Inflammatory macrophage treated with lipopolysaccharide for 1 hour (primary cell): ENCODE data around the gene SMAD7.

Experiments
- DNase-seq, 2 donors: peaks; one replicate each; pipeline ENCODE4 v3.0.0-alpha.2; 2020 to 2022

The SMAD7 gene

DNA sequence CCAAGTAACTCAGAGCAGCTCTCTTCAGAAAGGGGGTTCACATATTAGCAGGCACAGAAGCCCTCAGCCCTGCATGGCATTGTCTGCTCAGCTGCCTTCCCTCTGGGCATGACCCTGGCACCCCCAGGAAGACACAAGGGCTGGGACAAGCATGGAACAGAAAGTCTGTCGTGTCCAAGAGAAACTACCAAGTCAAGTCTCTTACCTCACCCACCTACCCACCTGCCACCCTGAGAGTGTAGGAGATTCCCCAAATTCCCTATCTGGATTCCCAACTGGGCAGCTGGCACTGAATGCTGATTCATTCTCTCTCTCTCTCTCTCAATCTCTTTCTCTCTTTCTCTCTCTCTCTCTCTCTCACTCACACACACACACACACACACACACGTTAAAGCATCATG is 21.6 kb downstream of the SMAD7 start:
- DNase-seq: no peak

DNA sequence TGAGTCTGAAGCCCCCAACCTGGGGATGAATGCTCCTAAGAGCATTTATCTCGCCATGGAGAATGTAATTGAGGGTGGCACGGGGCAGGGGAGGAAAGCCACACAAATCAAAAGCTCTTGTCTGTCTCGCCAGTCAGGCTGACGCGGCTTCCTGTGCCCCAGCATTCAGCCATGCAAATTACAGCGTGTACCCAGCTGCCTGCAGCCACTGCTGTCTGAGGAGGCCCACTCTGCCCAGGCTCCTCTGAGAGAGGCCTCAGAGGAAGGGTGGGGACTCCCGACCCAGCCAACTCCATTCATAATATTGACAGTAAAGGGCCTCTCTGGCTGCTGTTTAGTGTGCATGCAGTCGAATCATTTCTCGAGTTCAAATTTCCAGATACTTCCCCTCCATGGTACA is 22.0 kb downstream of the SMAD7 start:
- DNase-seq: no peak

DNA sequence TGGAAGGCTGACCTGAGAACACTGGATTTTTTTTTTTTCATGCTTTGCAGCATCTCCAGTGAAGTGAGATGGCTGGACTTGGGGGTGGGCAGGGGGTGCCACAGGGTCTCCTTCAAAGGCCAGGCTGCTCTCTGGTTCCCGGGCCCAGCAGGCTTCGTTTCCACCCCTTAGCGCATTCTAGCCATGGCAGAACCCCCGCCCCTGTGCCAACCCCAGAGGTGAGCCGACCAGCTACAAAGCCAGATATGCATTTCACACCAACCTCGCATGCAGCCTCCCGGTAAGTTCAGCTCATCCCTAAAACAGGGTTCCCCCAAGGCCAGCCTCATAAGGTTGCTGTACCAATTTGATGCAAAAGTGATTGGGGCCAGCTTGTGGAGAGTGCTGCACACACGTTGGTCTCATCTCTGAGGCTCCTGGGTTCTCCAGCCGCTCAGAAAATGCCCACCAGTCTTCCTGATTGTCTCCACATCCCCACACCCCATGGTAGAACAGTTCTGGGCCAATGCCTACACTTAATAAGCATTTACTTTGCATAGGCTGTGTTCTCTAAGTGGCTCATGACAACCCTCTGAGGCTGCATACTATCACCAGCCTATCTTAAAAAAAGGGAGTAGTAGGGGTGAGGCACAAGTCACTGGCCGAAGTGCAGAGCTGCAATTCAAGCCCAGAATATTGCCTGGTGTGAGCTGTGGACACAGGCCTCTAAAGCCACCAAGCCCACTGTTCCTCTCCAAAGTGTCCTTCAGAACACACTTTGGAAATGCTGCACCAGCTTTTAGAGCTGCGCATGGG is 23.3 kb downstream of the SMAD7 start:
- DNase-seq: no peak

DNA sequence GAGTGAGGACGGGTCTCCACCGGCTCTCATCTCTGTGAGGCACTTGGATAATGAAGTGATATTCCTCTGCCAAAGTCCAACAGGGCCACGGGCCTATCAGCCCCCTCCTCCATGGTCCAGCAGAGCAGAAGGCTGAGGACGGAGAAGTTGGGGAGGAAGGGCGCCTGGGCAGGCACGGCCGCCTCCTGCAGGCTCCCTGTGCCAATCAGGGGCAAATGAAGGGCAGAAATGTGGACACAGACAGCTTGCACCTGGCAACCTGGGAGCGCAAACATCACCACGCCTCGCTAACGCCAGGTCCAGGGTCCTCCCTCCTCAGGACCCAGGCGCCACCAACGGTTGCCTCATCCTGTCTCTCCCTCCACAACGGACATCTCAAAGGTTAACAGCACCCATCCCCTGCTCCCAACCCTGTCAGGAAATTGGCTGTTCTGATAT is 24.3 kb downstream of the SMAD7 start:
- no peak for DNase-seq

DNA sequence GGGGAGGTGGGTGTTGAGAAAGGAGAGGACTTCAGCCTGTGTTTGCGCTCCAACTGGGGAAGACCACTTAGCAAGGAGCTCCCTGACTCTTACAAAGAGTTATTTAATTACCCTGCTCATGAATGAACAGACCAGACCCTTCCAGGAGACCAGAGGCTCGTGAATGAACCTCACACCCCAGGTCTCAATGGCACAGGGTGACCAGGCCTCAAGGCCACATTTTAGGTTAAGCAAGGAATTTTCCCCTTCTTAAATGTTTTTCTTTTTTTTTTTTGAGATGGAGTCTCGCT is 25.3 kb downstream of the SMAD7 start:
- no peak for DNase-seq

DNA sequence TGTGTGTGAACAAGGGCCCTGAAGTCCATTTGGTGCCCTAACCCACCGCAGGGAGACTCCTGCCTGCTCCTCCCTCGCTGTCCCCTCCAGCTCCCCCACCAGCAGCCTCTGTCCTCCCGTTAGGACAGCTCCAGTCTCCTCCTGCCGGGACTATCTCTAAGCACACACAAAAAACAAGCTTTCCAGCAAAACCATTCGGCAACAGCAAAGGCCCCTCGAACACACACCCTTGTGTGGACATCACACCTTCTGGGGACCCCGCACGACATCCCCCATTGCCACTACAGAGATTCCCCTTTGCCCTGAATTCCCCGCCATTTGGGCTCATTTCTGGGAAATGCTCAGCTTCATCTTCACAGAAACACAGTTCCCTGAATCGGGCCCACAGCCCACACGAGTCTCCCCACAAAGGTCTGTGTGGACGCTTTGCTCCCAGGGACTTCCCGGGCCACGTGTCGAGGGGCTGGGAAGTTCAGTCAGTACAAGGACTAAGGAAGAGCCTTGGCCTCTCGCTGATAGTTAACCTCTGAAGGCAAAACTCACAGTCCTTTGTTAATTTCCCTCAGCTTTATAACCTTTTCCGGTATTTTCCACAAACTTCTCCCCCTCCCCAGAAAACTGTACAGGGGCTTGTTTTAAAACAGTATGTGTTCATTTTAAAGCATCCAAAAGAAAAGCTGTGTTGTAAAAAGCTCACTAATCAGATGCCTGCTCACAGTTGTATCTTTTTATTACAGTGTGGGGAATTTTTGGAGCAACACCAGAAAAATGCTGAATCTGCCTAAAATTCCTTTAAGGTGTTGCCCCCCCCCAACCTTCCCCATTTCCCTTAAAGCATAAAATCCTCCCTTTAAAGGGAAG is 25.9 kb downstream of the SMAD7 start:
- DNase-seq: peak; percentile 71 to 85

DNA sequence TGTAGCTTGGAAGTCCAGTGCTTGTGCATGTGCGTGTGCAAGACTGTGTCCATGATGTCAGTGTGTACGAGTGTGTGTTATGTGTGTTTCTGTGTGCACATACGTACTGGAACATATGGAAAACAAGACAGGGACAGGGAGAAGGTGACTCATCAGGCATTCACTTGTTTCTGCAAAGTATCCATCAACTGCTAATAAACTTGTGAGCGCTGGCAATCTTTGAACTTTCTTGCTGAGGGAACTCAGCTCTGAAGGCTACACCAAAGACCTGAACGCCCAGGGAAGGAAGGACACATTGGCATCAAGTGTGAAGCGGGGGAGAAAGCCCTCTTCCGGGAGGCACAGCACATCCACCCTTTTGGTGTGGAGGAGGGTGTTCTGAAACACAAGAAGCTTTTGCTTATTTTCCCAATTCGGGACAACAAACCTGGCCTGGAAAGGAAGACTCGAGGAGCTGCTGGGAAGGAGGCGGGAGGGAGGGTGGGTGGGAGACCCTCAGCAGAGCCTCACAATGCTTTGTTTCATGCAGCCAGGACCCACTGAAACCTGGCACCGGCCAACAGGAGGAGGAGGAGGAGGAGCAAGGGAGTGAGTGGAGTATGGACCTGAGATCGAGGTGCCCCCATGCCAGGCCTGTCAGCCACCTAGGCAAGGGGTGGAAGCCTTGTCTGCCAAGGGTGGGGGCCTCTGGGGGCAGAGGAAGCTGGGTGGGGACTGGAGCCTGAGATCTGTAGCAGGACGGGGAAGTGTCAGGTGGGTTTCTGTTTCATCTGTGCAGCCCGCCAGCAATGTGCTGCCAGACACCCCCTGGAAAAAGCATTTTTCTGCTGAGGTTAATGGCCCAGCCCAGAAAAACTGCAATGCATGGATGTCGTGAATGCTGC is 26.8 kb downstream of the SMAD7 start:
- no peak for DNase-seq

DNA sequence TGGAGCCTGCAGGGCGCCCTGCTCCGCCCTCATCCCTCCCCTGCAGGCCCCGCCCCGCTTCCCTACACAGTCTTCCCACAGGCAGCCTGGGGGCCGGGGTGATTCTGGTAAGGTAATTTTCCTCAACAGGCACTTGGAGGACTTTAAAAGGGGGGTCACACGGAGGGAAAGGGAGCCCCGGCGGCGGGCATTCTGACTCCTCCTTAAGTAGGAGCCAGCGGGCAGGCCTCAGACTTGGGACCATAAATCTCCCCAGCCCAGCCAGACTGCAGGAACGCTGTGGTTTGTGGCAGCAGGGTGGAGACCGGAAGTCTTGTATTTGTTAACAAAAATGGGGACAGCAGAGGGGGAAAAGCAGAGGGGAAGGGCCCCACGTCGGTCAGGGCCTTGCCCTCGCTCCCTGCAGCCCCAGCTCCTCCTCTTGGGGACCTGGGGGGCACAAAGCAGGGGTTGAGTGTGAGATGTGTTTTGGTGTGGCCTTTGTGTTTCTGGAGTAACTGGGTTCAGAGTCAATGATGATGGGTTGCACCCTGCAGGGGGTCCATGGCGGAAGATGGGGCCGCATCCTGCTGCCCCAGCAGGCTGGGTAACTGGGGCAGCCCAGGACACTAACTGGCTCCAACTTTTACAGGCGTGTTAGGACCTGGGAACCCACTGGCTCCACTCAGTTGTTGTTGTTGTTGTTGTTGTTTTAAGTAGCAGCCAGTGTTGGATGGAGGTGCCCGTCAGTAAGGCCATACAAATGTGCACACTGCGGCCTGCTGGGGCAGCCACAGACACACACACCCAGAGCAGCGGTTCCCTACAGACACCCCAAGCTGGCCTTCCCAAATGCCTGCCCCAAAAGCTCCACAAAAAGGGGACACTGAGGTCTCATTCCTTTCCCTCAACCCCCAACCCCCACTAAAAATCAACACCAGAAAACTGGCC is 27.7 kb downstream of the SMAD7 start:
- DNase-seq: peak in 1 of 2 donors; percentile 53

DNA sequence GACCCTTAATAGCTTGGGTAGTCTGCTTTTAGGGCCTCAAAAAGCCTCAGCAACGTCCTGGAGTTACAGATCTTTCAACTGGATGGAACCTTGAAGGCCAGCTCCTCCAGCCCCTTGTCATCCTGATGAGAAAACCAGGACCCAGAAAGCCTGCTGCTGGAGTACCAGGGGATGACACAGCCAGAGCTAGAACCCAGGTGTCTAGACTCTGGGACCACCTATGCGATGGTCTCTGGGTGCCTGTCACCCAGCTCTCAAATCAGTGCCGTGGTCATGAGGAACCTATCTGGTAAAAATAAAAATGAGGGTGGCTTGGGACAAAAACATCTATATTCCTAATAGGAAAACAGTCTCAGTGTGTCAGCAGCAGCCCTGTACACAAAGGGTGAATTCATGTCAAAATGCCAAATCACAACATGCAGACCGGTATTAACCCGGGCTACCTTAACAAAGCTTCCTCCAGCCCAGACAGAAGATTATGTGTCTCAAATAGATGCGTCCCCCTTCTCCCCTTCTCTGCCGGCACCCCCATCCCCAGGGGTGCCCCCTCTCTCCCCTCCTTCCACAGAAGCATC is 28.5 kb downstream of the SMAD7 start:
- no peak for DNase-seq

DNA sequence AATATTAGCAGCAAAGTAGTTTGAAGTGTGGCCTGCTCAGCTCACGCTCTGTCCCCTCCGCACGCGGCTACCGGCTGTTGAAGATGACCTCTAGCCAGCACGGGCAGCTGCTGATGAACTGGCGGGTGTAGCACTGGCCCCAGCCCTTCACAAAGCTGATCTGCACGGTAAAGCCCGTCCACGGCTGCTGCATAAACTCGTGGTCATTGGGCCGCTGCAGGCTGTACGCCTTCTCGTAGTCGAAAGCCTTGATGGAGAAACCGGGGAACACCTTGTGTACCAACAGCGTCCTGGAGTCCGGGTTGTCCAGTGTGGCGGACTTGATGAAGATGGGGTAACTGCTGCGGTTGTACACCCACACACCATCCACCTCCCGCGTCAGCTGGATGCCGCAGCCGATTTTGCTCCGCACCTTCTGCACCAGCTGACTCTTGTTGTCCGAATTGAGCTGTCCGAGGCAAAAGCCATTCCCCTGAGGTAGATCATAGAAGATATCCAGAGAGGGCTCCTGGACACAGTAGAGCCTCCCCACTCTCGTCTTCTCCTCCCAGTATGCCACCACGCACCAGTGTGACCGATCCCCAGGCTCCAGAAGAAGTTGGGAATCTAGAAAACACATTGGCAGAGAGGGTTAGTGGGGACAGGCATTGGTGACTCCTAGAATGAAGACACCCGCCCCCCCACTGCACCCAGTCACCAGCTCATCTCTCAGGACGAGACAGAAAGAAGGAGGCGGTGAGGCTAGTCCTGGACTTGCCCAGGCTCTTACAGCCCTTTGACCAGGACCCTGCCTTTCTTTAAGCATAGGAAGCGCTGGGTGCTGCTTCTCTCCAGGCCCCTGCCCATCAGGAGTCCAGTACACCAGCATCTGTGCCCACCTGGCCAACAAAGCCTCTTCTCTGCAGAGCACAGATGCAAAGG is 29.2 kb downstream of the SMAD7 start:
- peak in 1 of 2 donors; percentile 28 for DNase-seq

DNA sequence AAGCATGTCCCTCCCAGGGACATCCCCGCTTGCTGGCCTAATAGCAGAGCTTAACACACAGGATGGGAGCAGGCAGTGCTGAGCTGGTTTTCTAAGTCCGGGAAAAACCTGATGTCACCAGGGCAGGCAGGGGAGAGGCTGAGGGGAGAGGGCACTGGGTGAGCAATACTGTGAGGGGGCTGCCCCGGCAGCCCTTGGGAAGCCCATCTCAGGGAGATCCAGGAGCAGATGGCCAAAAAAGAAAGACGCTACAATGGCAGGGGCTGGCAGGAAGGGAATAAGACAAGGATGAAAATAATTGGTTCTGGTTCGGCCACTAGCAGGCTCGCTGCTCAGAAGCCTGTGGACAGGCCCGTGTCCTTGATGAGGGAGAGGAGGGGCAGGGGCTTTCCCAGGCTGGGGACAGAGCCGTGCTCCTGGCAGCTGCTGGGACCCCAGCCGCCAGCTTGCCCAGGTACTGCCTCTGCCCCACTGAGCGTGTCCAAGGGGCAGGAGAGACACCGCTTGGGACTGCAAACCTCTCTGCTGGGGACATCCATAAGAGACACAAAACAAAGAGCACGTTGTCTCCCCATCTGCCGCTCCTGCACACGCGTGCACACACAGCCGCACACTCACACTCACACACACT is 30.2 kb downstream of the SMAD7 start:
- DNase-seq: no peak

DNA sequence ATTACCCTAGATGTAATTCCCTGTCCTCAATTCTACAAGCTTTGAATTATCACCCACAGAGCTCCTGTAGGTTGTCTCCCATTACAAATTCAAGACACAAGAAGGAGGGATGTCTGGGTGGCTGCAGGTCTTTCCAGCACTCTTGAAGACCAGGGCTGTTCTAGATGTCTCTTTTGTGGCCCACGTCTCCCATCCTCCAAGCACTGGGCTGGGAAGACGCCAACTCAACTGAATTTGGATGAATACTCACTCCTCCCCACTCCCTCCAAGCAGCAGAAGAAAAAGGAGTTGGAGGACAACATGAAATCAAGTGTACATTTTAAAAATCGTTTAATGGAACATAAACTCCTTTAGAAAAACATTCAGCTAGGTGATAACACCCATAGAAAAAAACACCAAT is 31.2 kb downstream of the SMAD7 start:
- no peak for DNase-seq

DNA sequence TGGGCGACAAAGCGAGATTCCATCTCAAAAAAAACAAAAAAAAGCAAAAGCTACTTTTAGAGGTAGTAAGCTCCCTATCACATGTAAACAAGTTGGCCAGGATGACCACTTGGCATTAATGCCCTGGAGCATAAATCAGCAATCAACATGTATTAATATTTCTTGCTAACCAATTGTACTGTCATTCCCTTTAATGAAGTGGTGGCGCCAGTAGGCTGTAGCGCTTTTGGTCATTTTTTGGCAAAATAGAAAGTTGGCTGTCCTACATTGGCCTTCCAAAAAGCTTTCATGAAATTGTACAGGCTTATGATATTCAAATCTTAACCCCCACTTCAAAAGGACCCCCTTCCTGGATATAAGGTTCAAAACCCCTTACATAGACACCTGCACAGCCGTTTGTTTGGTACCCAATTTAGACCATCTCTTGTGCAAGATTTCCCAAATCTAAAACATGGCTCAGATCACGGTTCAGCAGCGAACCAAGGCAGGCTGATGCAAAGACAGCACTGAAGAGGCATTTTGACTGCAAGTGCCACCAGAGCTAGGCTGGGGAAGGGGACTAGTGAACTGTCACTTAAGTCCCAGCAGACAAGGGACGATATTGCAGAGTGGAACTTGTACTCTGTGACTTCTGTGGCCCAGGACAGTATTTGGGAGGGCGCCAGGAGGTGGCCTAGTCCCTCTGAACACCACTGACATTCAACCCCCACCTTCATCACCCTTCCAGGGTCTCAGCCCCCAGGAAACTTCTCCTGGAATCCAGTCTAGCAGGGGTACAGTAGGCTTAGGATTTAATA is 31.9 kb downstream of the SMAD7 start:
- no peak for DNase-seq

DNA sequence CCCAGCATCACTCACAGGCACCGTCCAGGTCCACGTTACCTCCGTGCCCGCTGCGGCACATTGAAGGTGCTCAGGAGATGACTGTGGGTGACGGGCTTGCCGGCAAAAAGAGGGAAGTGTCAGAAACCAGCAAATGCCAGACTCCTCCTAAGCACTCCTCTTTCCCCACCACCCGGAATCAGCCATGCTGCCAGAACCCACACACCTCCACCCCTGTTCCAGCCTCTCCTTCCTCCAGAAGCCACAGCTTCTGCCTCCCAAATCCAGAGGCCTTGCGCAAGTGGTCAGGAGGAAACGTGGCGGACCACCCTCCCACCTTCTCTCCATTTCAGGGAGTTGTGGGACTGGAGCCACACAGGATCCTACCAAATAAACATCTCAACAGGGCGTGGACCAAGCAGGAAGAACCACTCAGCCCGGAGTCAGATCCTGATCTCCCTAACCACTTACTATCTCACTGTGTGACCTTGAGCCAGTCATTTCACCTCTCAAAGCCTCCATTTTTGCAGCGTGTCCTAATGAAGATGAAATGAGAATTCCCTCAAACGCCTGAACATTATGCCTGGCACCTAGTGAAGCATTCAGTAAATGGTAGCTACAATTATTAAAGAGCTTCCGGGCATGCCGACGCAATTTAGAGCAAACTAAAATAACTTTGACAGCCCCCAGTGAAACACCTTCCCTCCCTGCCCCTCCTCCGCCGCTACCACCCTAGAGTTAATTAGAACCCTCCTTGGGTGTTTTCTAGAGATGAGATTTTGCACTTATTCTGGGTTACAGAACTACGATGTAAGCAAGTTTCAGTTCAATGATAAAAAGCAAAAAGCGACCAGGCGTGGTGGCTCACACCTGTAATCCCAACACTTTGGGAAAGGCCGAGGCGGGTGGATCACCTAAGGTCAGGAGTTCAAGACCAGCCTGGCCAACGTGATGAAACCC is 32.9 kb downstream of the SMAD7 start:
- DNase-seq: peak in 1 of 2 donors; percentile 47

DNA sequence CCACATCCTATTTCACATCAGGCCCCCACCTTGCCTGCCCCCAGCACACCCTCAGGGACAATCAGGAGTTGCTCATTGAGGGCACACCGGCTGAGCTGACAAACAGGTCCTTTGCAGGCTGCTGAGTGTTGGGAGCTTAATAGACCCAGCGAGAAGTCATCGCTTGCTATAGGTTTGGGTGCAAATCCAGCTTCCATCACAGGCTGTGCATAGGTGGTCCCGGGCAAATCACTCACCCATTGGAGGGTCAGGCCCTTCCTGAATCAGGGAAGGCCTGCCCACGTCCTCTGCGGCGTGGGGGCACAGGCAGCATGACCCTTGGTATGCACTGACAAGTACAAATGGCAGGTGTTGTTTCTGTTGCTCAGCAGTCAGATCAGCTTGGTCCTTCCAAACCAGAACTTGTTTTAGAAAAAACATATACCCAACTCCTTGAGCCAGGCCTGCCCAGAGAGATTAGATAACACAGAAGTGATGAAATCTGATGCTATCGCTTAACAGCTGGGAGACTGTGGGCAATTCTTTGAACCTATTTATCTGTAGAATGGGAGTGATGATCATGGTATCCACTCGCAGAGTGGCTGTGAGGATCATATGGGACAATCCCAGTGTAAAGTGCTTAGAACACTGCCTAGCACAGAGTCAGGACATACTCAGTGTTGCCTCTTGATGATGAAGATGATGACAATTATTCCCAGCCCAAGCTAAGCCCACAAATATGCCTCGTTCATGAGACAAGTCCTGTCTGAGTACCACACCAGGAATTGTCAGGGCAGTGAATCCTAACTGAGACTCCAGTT is 34.9 kb downstream of the SMAD7 start:
- no peak for DNase-seq

DNA sequence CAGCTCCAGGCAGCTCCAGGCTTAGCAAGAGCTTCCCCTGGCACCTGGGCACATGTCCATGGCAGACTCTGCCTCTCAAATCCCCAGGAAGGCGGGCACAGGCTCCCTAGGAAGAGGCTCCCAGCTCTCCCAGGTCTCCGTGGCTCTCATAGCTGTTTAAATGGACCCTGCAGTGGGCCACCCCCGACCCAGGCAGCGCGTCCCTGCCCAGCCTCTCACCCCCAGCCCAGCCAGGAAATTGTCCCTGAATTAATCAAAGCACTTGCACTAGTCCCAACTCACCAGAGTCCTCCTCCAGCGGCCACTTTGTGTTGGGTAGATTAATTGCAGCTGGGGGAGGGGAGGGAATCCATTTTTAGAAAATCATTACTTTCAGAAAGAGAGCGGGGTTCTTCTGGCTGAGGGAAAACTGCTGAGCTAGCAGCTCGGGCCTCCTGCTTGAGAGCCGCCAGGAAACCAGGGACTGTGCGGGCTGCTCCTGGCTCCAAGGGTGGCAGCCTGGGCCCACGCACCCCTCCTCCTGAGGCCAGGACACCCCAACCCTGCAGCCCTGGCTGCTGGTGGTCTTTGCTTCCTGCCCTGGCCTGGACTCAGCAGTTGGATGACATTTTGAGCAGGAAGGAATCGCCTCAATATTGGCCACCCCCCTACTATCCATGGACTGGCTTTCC is 36.0 kb downstream of the SMAD7 start:
- no peak for DNase-seq

DNA sequence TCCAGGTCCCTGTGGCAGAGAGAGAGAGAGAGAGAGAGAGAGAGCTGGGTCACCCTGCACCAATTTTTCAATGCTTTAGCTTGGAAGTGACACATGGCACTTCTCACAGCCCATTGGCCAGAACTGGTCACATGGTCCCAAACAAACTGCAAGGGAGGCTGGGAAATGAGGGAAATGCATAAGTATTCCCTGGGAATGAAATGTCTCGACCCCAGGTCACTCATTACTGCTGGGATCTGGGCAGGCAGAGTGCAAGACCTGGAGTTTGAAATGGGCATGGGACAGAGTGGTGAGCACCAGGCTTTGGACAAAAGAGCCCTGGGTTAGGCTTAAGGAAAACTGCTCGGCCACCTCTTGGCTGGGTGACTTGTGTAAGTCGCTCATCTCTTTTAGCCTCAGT is 37.0 kb downstream of the SMAD7 start:
- DNase-seq: no peak
